ENCODE data around the gene SERPINB6.

The SERPINB6 gene

GRCh38 chr6:2919886-2920285, 51.5 kb downstream of the SERPINB6 start:
- peaks cover 24% of the 10 kb centered on the region for H3K4me1 Mint-ChIP-seq
- no peak overlapping the region for H3K27ac Mint-ChIP-seq
- peaks cover 7% of the 10 kb centered on the region for H3K36me3 Mint-ChIP-seq (ENCODE audit: low read depth)
- H3K4me3 Mint-ChIP-seq = no peak overlapping the region
- peaks cover 10% of the 10 kb centered on the region for H3K9me3 Mint-ChIP-seq
- no peak for TF ChIP-seq CTCF (IDR thresholded peaks at IDR 0.05; ENCODE audit: unreplicated experiment in 3 of 3)
- H3K27me3 Mint-ChIP-seq (ENCODE audit: low read depth) = peaks cover 21% of the 10 kb centered on the region

GRCh38 chr6:2919401-2919800, 52.0 kb downstream of the SERPINB6 start:
- H3K27ac Mint-ChIP-seq = no peak overlapping the region
- peaks cover 7% of the 10 kb centered on the region for H3K36me3 Mint-ChIP-seq (ENCODE audit: low read depth)
- no peak overlapping the region for H3K4me3 Mint-ChIP-seq
- TF ChIP-seq CTCF (IDR thresholded peaks at IDR 0.05; ENCODE audit: unreplicated experiment in 3 of 3) = no peak
- H3K4me1 Mint-ChIP-seq = peaks cover 24% of the 10 kb centered on the region
- H3K27me3 Mint-ChIP-seq (ENCODE audit: low read depth) = peaks cover 21% of the 10 kb centered on the region
- peaks cover 10% of the 10 kb centered on the region for H3K9me3 Mint-ChIP-seq

GRCh38 chr6:2918936-2919335, 52.4 kb downstream of the SERPINB6 start:
- H3K27ac Mint-ChIP-seq = no peak overlapping the region
- no peak overlapping the region for H3K4me3 Mint-ChIP-seq
- peaks cover 24% of the 10 kb centered on the region for H3K4me1 Mint-ChIP-seq
- H3K9me3 Mint-ChIP-seq = peaks cover 10% of the 10 kb centered on the region
- no peak for TF ChIP-seq CTCF (IDR thresholded peaks at IDR 0.05; ENCODE audit: unreplicated experiment in 3 of 3)
- peaks cover 21% of the 10 kb centered on the region for H3K27me3 Mint-ChIP-seq (ENCODE audit: low read depth)
- peaks cover 7% of the 10 kb centered on the region for H3K36me3 Mint-ChIP-seq (ENCODE audit: low read depth)

- H3K27ac Mint-ChIP-seq = peak overlapping the region in 2 of 3 experiments; percentile 45 to 48
- H3K9me3 Mint-ChIP-seq = peaks cover 10% of the 10 kb centered on the region
- no peak for TF ChIP-seq CTCF (IDR thresholded peaks at IDR 0.05; ENCODE audit: unreplicated experiment in 3 of 3)
- H3K4me1 Mint-ChIP-seq = peaks cover 24% of the 10 kb centered on the region
- peaks cover 21% of the 10 kb centered on the region for H3K27me3 Mint-ChIP-seq (ENCODE audit: low read depth)
- peaks cover 7% of the 10 kb centered on the region for H3K36me3 Mint-ChIP-seq (ENCODE audit: low read depth)
- no peak overlapping the region for H3K4me3 Mint-ChIP-seq
Measured at GRCh38 chr6:2917801-2918445, 53.4 kb downstream of the SERPINB6 start.

GRCh38 chr6:2917065-2917464, 54.3 kb downstream of the SERPINB6 start:
- peaks cover 7% of the 10 kb centered on the region for H3K36me3 Mint-ChIP-seq (ENCODE audit: low read depth)
- peak in 1 of 3 experiments; percentile 9 for TF ChIP-seq CTCF (IDR thresholded peaks at IDR 0.05; ENCODE audit: unreplicated experiment in 3 of 3)
- H3K27ac Mint-ChIP-seq = no peak overlapping the region
- H3K9me3 Mint-ChIP-seq = peaks cover 10% of the 10 kb centered on the region
- peaks cover 21% of the 10 kb centered on the region for H3K27me3 Mint-ChIP-seq (ENCODE audit: low read depth)
- H3K4me3 Mint-ChIP-seq = no peak overlapping the region
- peaks cover 24% of the 10 kb centered on the region for H3K4me1 Mint-ChIP-seq

Data from nephron (organoid).